GM18909 (cell line): ENCODE measurements around the gene TMEM60.

Experiments used
- ATAC-seq: cut with Tn5 transposase; IDR thresholded peaks from one replicate; pipeline ENCODE4 v1.9.1; 2021; ENCODE audit warnings: mild to moderate bottlenecking; ENCODE audit not compliant: unreplicated experiment, poor library complexity

Gene TMEM60

GRCh38 chr7:77782383-77782782 is 15.9 kb downstream of the TMEM60 start:
- no peak for ATAC-seq

DNA sequence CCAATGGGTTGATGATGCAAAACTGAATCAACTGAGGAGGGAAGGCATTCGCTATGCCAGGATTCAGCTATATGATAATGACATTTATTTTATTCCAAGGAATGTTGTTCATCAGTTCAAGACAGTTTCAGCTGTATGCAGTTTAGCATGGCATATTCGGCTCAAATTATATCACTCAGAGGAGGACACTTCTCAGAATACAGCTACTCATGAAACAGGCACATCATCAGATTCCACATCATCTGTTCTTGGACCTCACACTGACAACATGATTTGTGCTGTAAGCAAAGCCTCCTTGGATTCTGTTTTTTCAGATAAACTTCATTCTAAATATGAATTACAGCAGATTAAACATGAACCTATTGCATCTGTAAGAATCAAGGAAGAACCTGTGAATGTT is 19.7 kb downstream of the TMEM60 start:
- ATAC-seq: no peak

DNA sequence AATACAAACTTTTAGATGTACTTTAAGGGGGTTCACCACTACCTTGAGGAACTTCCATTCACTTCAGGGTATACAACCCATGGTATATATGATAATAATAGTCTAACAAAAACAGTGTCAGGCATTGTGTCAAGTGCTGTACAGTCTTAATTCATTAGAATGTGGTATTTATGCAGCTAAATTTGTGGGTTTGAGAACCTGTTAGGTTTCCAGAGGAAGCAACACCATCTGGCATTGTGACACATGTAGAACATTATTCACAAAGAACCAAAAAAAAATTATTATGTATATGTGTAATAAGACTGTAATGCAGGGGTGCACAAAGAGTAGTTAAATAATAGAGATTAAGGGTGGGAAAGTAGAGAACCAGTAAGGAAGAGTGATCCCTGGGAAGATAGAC is 26.3 kb downstream of the TMEM60 start:
- no peak for ATAC-seq

DNA sequence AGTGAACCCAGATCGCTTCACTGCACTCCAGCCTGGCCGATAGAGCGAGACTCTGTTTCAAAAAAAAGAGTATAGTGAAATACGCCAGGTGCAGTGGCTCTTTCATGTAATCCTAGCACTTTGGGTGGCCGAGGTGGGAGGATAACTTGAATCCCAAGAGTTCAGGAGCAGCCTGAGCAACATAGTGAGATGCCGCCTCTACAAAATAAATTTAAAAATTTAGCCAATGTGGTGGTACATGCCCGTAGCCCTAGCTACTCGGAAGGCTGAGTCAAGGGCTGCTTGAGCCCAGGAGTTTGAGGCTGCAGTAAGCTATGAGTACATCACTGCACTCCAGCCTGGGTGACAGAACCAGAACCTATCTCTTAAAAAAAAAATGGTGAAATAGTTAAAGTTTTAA is 27.9 kb downstream of the TMEM60 start:
- ATAC-seq: no peak

DNA sequence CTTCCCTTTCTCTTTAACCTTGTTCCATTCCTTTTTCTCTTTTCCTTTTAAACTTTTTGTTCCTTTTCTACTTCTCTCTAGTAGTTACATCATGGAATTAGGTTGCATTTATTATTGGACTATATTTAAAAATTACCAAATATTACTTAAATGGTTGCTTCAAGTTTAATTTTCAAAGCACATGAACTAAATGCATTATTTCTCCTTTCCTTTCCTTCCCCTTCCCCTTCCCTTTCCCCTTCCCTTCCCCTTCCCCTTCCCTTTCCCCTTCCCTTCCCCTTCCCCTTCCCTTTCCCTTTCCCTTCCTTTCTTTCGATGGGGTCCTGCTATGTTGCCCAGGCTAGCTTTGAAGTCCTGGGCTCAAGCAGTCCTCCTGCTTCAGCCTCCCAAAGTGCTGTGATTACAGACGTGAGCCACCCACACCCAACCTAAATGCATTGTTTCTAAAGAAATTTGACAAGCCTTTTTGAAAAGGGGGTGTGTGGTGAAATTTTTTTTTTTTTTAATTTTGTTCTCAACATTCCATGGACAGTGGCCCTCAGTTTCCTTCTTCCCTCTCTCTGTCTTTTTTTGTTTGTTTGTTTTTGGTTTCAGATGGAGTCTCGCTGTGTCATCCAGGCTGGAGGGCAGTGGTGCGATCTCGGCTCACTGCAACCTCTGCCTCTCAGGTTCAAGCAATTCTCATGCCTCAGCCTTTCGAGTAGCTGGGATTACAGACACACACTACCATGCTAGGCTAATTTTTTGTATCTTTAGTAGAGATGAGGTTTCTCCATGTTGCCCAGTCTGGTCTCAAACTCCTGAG is 31.2 kb downstream of the TMEM60 start:
- no peak for ATAC-seq

DNA sequence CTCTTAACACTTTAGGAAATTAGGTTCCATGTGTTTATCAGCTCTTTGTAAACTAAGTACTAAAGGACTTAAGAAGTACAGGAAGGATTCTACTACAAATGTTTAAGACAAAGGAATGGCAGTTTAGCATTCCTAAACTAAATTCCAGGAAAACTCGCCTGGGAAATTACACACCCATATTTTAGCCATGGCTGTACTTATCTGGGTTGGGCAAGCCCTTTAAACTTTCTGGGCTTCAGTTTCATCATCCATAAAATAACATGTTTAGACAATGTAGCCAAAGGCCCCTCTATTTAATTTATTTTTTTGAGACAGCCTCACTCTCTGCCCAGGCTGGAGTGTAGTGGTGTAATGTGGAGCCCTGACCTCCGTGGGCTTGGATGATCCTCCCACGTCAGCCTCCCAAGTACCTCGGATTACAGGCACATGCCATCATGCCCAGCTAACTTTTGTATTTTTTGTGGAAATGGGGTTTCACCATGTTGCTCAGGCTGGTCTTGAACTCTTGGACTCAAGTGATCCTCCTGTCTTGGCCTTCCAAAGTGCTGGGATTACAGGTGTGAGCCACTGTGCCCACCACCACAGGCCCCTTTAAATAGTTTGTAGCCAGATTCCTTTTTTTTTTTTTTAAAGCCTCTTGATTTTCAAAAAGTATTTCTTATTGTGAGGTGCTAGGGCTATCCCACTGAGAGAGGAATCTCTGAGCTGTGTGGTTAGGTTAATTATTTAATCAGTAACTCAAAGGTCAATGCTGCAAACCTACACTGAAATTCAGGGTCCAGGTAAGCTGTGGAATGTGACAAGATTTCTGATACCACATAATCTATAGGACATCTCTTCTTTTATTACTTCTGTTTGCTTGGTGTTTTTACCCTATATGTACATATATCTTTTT is 32.1 kb downstream of the TMEM60 start:
- ATAC-seq: no peak

DNA sequence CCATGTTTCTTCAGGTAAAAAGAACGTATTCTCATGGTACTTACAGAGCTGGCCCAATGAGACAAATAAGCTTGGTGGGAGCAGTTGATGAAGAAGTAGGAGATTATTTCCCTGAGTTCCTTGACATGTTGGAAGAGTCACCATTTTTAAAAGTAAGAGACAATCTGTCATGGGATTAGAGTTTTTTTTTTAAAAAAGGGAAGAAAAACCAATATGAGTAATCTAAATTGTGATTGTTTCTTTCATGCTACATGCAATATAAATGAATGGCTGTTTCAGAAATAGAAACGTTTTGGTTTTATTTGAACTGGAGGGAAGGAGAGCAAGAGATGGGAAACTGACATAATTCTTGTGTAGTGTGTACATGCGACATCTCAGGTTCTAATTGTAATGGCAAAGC is 32.8 kb downstream of the TMEM60 start:
- no peak for ATAC-seq

DNA sequence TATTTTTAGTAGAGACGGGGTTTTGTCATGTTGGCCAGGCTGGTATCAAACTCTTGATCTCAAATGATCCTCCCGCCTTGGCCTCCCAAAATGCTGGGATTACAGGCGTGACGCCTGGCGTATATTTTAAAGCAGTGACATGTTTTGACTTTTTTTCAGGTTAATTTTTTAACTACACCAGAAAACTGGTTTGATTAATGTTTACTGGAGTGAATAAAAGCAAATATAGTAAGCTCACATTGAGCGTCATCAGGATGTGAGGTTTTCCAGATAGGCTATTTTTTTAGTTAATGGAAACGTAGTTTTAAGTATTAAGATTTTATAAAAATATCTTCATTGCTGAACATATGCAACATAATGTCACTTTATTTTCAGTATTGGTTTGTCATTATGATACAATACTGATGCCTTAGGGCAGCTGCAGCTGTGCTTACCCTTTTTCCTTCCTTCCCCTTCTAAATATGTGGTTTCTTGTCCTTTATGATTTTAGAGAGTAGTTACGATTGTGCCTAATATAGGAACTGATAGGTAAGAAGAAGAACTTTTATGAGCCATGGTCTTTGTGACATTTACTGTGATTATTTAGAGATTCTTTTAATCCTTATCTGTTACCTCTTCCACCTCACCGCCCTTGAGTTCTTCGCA is 37.3 kb downstream of the TMEM60 start:
- no peak for ATAC-seq

- no peak for ATAC-seq
Measured at GRCh38 chr7:77759294-77759889, 38.8 kb downstream of the TMEM60 start.

DNA sequence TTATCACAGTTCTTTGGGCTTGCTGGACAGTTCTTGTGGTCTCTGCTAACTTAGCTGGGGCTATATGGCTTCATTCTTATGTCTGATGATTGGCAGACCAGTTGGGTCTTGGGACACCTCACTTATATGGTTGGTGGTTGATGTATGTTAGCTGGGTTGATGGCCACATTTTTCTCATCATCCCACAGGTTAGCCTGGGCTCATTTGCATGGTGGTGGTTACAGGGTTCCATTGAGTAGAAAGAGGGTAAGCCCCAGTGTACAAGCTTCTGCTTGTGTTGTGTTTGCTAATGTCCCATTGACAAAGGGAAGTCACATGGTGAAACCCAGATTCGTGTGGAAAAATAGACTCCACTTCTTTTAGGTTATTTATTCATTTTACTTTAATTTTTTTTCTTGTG is 40.6 kb downstream of the TMEM60 start:
- peak; percentile 95 for ATAC-seq

- ATAC-seq: no peak
Measured at GRCh38 chr7:77753173-77753572, 45.1 kb downstream of the TMEM60 start.

GRCh38 chr7:77752016-77752415 is 46.2 kb downstream of the TMEM60 start:
- no peak for ATAC-seq

GRCh38 chr7:77747718-77748117 is 50.5 kb downstream of the TMEM60 start:
- ATAC-seq: no peak

DNA sequence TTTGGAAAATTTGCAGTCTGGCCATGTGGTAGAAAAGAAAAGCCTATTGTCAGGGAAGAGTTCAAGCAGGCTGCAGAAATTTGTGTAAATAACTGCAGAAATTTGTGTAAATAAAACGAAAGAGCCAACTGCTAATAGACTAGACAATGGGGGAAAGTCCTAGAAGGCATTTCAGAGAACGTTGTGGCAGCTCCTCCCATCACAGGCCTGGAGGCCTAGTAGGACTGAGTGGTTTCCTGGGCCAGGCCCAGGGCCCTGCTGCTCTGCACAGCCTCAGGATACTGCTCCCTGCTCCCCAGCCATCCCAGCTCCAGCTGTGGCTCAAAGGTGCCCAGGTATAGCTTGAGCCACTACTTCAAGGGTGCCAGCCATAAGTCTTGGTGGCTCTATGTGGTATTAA is 51.1 kb downstream of the TMEM60 start:
- ATAC-seq: no peak

DNA sequence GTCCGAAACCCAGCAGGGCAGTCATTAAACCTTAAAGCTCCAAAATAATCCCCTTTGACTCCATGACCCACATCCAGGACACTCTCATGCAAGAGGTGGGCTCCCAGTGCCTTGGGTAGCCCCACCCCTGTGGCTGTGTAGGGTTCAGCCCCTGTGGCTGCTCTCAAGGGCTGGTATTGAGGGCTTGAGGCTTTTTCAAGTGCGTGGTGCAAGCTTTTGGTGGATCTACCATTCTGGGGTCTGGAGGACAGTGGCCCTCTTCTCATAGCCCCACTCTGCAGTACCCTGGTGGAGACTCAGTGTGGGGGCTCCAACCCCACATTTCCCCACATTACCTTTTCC is 51.4 kb downstream of the TMEM60 start:
- ATAC-seq: no peak

DNA sequence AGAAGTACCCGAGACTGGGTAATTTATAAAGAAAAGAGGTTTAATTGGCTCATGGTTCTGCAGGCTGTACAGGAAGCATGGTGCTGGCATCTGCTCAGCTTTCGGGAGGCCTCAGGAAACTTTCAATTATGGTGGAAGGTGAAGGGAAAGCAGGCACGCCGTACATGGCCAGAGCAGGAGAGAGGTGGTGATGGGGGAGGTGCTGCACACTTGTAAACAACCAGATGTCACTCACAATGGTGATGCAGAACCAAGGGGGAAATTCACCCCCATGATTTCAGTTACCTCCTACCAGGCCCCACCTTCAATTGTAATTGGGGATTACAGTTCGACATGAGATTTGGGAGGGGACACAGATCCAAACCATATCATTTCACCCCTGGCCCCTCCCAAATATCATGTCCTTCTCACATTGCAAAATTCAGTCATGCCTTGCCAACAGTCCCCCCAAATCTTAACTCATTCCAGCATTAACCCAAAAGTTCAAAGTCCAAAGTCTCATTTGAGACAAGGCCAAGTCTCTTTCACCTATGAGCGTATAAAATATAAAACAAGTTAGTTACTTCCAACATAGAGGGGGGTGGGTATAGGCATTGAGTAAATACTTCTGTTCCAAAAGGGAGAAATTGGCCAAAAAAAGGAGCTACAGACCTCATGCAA is 51.9 kb downstream of the TMEM60 start:
- ATAC-seq: no peak

DNA sequence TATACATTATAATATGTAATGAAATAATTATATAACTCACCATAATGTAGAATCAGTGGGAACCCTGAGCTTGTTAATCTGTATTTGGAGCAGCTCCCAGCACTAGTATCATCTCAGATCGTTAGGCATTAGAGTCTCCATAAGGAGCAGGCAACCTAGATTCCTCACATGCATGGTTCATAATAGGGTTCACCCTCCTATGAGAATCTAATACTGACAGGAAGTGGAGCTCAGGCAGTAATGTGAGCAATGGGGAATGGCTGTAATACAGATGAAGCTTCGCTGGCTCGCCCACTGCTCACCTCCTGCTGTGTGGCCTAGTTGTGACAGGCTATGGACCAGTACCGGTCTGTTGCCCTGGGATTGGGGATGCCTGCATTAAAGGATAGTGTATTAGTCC is 52.5 kb downstream of the TMEM60 start:
- ATAC-seq: no peak
